Endothelial cell of umbilical vein (primary cell): Measurements from ENCODE around the gene PLXNC1. TPM values are rescaled to one million over a fixed set of nuclear protein-coding genes. Genes with fewer than 3 reads are reported as not detected.

ENCODE experiments used
- BruUV-seq: library from RNA; stranded (reverse); fragments of 400-500 nt; replicated peaks from 2 replicates; lab custom pipeline; 2021; lab: Mats Ljungman, UMichigan
- CTCF ChIA-PET: fragments of 300-600, 350-600 bp; sonication (Branson Sonifier 250); formaldehyde crosslinking; loops from one replicate; lab custom pipeline; 2021; ENCODE audit warnings: antibody characterized with exemption, inconsistent platforms; lab: Charles Lee
- POLR2A ChIA-PET: fragments of 300-600, 350-600 bp; sonication (Branson Sonifier 250); formaldehyde crosslinking; loops from one replicate; lab custom pipeline; 2021; ENCODE audit warnings: antibody characterized with exemption, inconsistent platforms; lab: Charles Lee
- DNase-seq: peaks from one replicate; pipeline ENCODE4 v3.0.0-alpha.2; 2011; ENCODE audit warnings: low read depth, low spot score
- FAIRE-seq: peaks from 2 replicates; lab custom pipeline; 2011; peaks lifted over from hg19 to GRCh38; lab: Jason Lieb, UNC
- H2AFZ ChIP-seq: 2 replicates; pipeline ENCODE4 v1.6.0; 2012; ENCODE audit warnings: low read depth, low read length, control low read depth, inconsistent platforms
- H3K27ac ChIP-seq: 2 replicates; pipeline ENCODE4 v1.5.1; 2011; ENCODE audit warnings: low read depth, mild to moderate bottlenecking, control low read depth, low read length, moderate library complexity; ENCODE audit not compliant: insufficient read depth
- H3K27me3 ChIP-seq, 2 experiments: 2 replicates each; pipeline versions ENCODE4 v1.6.0 to v1.6.1; 2011; ENCODE audit warnings: low read length in 2 of 2, mixed read lengths in 1 of 2; ENCODE audit not compliant: control insufficient read depth in 2 of 2, insufficient read depth in 2 of 2
- H3K36me3 ChIP-seq, 2 experiments: 2 replicates in 1 of 2; 3 replicates in 1 of 2; pipeline ENCODE4 v1.5.1; 2011; ENCODE audit warnings: low read length in 2 of 2, mild to moderate bottlenecking in 1 of 2, moderate library complexity in 1 of 2; ENCODE audit not compliant: control insufficient read depth in 2 of 2, insufficient read depth in 2 of 2; ENCODE audit errors: extremely low read depth in 1 of 2
- H3K4me1 ChIP-seq: 3 replicates; pipeline ENCODE4 v1.5.1; 2011; ENCODE audit warnings: mild to moderate bottlenecking, low read length; ENCODE audit not compliant: control insufficient read depth, insufficient read depth; ENCODE audit errors: extremely low read depth
- H3K4me2 ChIP-seq: 2 replicates; pipeline ENCODE4 v1.6.1; 2011; ENCODE audit warnings: low read length, control low read depth, mixed read lengths; ENCODE audit not compliant: insufficient read depth
- H3K4me3 ChIP-seq, 3 experiments: fragments of 200-600 bp in 1 of 3; sonication (generic), shearing (Covaris generic) in 1 of 3; replicated peaks in 1 of 3; 2 replicates each; pipeline ENCODE4 v1.5.1; 2011 to 2016; ENCODE audit warnings: control low read depth in 3 of 3, low read length in 3 of 3, mild to moderate bottlenecking in 2 of 3, inconsistent platforms in 1 of 3, low read depth in 1 of 3, moderate library complexity in 1 of 3; ENCODE audit not compliant: insufficient read depth in 1 of 3
- H3K79me2 ChIP-seq: 2 replicates; pipeline ENCODE4 v1.6.0; 2012; ENCODE audit warnings: low read length, inconsistent platforms; ENCODE audit not compliant: control insufficient read depth, insufficient read depth
- H3K9ac ChIP-seq: replicated peaks from 2 replicates; pipeline ENCODE3; 2011; ENCODE audit warnings: low read length, control low read depth; ENCODE audit not compliant: insufficient read depth; ENCODE audit errors: extremely low read depth
- H3K9me1 ChIP-seq: replicated peaks from 3 replicates; pipeline ENCODE4 v1.6.0; 2011; ENCODE audit warnings: mild to moderate bottlenecking, low read length; ENCODE audit not compliant: control insufficient read depth, insufficient read depth; ENCODE audit errors: extremely low read depth
- H3K9me3 ChIP-seq: replicated peaks from 2 replicates; pipeline ENCODE4 v1.5.1; 2012; ENCODE audit warnings: low read length, inconsistent platforms; ENCODE audit not compliant: control insufficient read depth, insufficient read depth
- H4K20me1 ChIP-seq: replicated peaks from 2 replicates; pipeline ENCODE3; 2011; ENCODE audit warnings: mild to moderate bottlenecking, low read length; ENCODE audit not compliant: control insufficient read depth, insufficient read depth; ENCODE audit errors: extremely low read depth
- EZH2 ChIP-seq: IDR thresholded peaks from 2 replicates; pipeline ENCODE4 v1.6.1; 2012; ENCODE audit warnings: borderline replicate concordance, low read depth, mild to moderate bottlenecking, moderate library complexity, low read length, inconsistent platforms; ENCODE audit not compliant: severe bottlenecking
- FOS ChIP-seq: IDR thresholded peaks from 2 replicates; pipeline ENCODE4 v1.6.1; 2011; ENCODE audit warnings: mild to moderate bottlenecking, low read length, moderate library complexity, borderline replicate concordance; ENCODE audit not compliant: insufficient read depth
- GATA2 ChIP-seq: IDR thresholded peaks from 2 replicates; pipeline ENCODE4 v1.7.0; 2011; ENCODE audit warnings: low read depth, mild to moderate bottlenecking, moderate library complexity, mixed read lengths, low read length; ENCODE audit not compliant: insufficient read length, insufficient read depth
- JUN ChIP-seq: IDR thresholded peaks from 2 replicates; pipeline ENCODE4 v1.6.1; 2011; ENCODE audit warnings: borderline replicate concordance, low read depth; ENCODE audit not compliant: insufficient read length, insufficient read depth
- MYC ChIP-seq: IDR thresholded peaks from one replicate; pipeline ENCODE4 v1.6.1; 2011; ENCODE audit warnings: mild to moderate bottlenecking, low read depth, low read length
- POLR2A ChIP-seq: IDR thresholded peaks from 2 replicates; pipeline ENCODE4 v1.6.1; 2012; ENCODE audit warnings: low read depth, mild to moderate bottlenecking, control low read depth, low read length
- POLR2AphosphoS5 ChIP-seq: IDR thresholded peaks from 2 replicates; pipeline ENCODE4 v1.6.1; 2012; ENCODE audit warnings: low read depth, mild to moderate bottlenecking, control low read depth, low read length, moderate library complexity; ENCODE audit not compliant: insufficient read depth
- dilution Hi-C: fragments of 300-500 bp; cut with MboI; formaldehyde crosslinking; loops from one replicate; pipeline ENCODE4 v1.15.0; 2019; ENCODE audit warnings: low sequenced_read_pairs; ENCODE audit not compliant: extremely low pct_ligation_motif_present
- intact Hi-C: fragments of 100-400 bp; cut with micrococcal nuclease; formaldehyde crosslinking; loops from one replicate; pipeline ENCODE4 v1.10.0; 2022
- polyA plus RNA-seq, 4 experiments: library from polyadenylated mRNA; depleted of rRNA in 3 of 4; stranded (reverse) in 3 of 4; unstranded in 1 of 4; fragments of >200 nt; gene quantifications; 2 replicates each; pipeline versions ENCODE4 v1.2.1 to v1.2.3, GENCODE V29; 2011 to 2012; ENCODE audit warnings: missing spikeins in 1 of 4
- total RNA-seq: library from RNA; stranded (reverse); gene quantifications from 2 replicates; pipeline ENCODE4 v1.2.3, GENCODE V29; 2021
- TF ChIP-seq, protein P1 (sequence below): IDR thresholded peaks from 2 replicates; pipeline ENCODE4 v1.6.1; 2011; ENCODE audit not compliant: insufficient read depth, insufficient read length
- TF ChIP-seq, protein P2 (sequence below), 2 donors: IDR thresholded peaks; 1 replicate in 1 of 2; 2 replicates in 1 of 2; pipeline ENCODE4 v1.5.1; 2011; ENCODE audit warnings: low read length in 2 of 2, mild to moderate bottlenecking in 2 of 2, moderate library complexity in 2 of 2, control low read depth in 1 of 2, inconsistent platforms in 1 of 2, low read depth in 1 of 2; ENCODE audit not compliant: insufficient read depth in 1 of 2; ENCODE audit errors: extremely low read depth in 1 of 2

Gene PLXNC1
- total and polyA plus RNA-seq, 2 donors (not counting 3 experiments of a cell fraction or from before 2014, with no cell fraction given): 0.04 TPM; not detected in 1

DNA sequence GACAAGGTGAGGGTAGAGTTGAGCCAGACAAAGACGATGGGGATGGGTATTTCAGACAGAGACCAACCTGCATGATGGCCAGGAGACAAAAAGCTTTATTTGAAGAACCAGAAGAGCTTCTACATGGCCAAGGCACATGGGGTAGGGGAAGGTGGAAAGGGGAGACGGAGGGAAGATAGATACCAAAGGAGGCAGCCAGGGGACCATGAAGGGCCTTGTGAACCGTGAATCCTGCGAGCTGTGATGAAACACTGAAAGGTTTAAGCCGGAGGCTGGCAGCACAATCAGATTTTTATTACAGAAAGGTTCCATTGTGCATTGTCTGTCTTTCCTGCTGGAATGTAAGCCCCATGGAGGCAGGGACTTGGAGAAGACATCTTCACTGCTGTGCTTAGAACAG lies 72.4 kb downstream of the PLXNC1 start:
- H3K9me1 ChIP-seq: no peaks in the 10 kb centered on the region
- DNase-seq (no peak), FAIRE-seq (no peak)
- ChIA-PET CTCF (interaction anchor here (0.6 to 1.6 kb wide), 3 partner anchors 14 to 40 kb away, joined by 3 to 4 read pairs (median 3); no protein-coding TSS in a partner anchor), POLR2A (no interaction called here)
- H3K9ac ChIP-seq: no peak overlapping the region
- TF ChIP-seq EZH2 (no peak), POLR2AphosphoS5 (no peak), GATA2 (no peak), FOS (no peak), POLR2A (no peak), JUN (no peak), MYC (no peak)
- TF ChIP-seq, protein P1, sequence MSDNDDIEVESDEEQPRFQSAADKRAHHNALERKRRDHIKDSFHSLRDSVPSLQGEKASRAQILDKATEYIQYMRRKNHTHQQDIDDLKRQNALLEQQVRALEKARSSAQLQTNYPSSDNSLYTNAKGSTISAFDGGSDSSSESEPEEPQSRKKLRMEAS: no peak
- TF ChIP-seq, protein P2, sequence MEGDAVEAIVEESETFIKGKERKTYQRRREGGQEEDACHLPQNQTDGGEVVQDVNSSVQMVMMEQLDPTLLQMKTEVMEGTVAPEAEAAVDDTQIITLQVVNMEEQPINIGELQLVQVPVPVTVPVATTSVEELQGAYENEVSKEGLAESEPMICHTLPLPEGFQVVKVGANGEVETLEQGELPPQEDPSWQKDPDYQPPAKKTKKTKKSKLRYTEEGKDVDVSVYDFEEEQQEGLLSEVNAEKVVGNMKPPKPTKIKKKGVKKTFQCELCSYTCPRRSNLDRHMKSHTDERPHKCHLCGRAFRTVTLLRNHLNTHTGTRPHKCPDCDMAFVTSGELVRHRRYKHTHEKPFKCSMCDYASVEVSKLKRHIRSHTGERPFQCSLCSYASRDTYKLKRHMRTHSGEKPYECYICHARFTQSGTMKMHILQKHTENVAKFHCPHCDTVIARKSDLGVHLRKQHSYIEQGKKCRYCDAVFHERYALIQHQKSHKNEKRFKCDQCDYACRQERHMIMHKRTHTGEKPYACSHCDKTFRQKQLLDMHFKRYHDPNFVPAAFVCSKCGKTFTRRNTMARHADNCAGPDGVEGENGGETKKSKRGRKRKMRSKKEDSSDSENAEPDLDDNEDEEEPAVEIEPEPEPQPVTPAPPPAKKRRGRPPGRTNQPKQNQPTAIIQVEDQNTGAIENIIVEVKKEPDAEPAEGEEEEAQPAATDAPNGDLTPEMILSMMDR (IDR thresholded peaks at IDR 0.05; ENCODE audit: extremely low read depth in 1 of 2, insufficient read depth in 1 of 2, low read depth in 1 of 2, low read length in 2 of 2): no peak
- intact Hi-C loops (no loop called here), dilution Hi-C loops (no loop called here)
- H2AFZ ChIP-seq: no peak overlapping the region
- H3K4me2 ChIP-seq: no peak overlapping the region
- H4K20me1 ChIP-seq: no peaks in the 10 kb centered on the region
- H3K27me3 ChIP-seq: peaks cover 0 to 1% of the 10 kb centered on the region in 2 experiments
- no peaks in the 10 kb centered on the region for H3K36me3 ChIP-seq
- no peak overlapping the region for H3K27ac ChIP-seq
- H3K79me2 ChIP-seq: no peaks in the 10 kb centered on the region
- H3K4me3 ChIP-seq: no peak overlapping the region
- no peaks in the 10 kb centered on the region for H3K9me3 ChIP-seq
- no peaks in the 10 kb centered on the region for H3K4me1 ChIP-seq
- BruUV-seq: no TSS peak
